ENCODE results near the gene HRH2.

The HRH2 gene

DNA sequence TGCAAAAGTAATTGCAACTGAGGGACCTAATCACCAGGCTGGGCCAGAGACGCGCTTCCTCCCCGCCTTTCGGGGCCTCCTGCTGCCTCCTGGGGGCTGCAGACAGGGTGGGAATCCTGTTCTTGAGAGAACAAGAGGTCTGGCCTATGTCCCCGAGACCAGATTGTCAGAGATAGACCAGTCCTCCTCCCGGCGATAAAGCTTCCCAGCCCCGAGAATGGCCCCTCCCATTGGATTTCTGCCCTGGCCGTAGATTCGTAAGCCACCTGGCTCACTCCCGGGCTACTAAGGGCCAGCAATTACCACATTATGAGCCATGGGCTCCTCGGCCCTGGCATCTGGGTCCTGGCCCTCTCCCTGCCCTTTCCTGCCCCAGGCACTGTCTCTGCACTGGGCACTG lies 70.4 kb downstream of the HRH2 start:
- DNase-seq (ENCODE audit: insufficient read length) (no peak), FAIRE-seq (no peak)
- TF ChIP-seq POLR2A (IDR thresholded peaks at IDR 0.05; ENCODE audit: low read depth, low read length) (no peak), TAF1 (IDR thresholded peaks at IDR 0.05; ENCODE audit: borderline replicate concordance, low read depth, low read length) (no peak), POLR2AphosphoS5 (IDR thresholded peaks at IDR 0.05; ENCODE audit: low read depth, low read length) (no peak)

DNA sequence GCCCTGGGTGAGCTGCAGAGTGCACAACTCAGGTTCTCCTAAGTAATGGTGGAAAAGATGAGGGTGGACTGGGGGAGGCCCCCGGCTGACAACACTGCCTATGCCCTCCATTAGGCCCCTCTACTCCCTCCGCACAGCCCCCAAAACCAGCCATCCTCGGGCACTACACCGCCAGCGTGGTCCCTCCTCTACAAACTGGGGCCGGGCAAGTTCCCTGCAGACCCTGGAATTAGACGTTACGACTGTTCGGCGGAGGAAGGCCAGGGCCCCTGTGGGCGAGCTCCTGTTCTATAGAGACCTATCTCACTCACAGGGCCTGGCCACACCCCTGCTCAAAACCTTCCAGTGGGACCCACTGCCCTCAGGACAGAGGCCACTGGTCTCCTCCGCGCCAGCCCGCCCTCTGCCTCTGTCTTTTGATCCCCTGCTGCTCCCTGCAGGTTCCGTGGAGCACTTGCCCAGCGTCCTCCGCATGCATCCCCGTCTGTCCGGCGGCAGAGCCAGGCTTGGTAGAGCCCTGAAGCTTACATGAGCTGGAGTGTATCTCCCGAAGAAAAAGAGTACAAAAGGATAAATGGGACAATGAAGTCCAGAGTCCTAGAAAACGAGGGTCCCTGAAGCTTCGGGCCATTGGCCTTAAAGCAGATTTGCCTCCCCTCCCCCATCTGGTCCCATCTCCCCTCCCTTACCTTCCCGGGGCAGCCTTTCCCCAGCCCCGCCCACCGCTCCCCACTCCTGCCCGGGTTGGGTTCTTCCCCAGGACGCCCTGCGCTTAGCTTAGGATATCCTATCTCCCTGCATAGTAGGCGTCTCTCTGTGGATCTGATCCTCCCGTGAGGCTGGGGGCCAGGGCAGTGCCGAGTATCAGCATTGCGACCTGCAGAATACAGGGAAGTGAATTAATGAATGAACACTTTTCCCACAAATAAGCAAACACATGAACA lies 71.3 kb downstream of the HRH2 start:
- DNase-seq (ENCODE audit: insufficient read length) = no peak
- peak; percentile 5 for FAIRE-seq

DNA sequence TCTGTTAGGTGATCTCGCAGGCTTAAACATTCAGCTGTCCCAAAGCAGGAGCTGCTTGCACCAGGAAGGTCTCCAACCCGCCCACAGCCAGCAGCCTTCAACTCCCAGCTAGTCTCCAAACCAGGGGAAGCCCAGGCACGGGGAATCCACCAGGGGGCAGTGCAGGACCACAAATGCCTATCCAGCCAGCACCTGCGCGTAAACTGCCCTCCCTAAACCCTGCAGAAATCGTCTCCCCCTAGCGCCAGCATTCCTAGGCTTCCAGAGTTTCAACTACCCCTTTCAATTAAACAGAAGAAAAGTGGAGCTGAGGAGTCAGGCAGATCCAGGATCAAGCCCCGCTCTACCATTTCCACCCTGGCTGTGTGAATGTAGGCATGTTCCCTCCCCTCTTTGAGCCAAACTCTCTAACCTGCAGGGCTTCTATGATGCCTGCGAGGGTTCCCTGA lies 72.0 kb downstream of the HRH2 start:
- DNase-seq (ENCODE audit: insufficient read length) = peak; percentile 89
- TF ChIP-seq POLR2AphosphoS5 (IDR thresholded peaks at IDR 0.05; ENCODE audit: low read depth, low read length) (no peak), POLR2A (IDR thresholded peaks at IDR 0.05; ENCODE audit: low read depth, low read length) (no peak), TAF1 (IDR thresholded peaks at IDR 0.05; ENCODE audit: borderline replicate concordance, low read depth, low read length) (no peak)
- peak; percentile 81 for FAIRE-seq

More for the DNA sequence above, 71.3 kb downstream of the HRH2 start:
- TF ChIP-seq TAF1 (IDR thresholded peaks at IDR 0.05; ENCODE audit: borderline replicate concordance, low read depth, low read length) (no peak), POLR2A (IDR thresholded peaks at IDR 0.05; ENCODE audit: low read depth, low read length) (no peak), POLR2AphosphoS5 (IDR thresholded peaks at IDR 0.05; ENCODE audit: low read depth, low read length) (no peak)

DNA sequence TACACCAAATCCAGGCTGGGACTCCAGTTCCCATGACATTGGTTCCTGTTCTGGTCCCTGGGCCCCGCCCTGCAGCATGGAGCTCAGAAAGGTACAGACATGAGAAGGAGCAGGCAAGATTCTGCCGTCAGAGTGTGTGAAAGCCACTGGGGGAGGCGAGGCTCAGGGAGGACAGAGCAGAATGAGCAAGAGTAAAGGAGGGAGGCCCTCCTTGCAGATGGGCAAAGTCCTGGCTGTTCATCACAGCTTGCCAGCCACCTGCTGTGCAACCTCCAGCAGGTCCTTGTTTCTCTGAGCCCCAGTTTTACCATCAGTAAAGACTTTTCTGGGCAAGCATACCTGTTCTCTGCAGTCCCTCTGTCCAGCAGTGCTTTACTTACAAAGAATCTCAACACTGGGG lies 73.3 kb downstream of the HRH2 start:
- TF ChIP-seq TAF1 (IDR thresholded peaks at IDR 0.05; ENCODE audit: borderline replicate concordance, low read depth, low read length) (no peak), POLR2AphosphoS5 (IDR thresholded peaks at IDR 0.05; ENCODE audit: low read depth, low read length) (no peak), POLR2A (IDR thresholded peaks at IDR 0.05; ENCODE audit: low read depth, low read length) (no peak)
- FAIRE-seq (no peak), DNase-seq (ENCODE audit: insufficient read length) (no peak)

DNA sequence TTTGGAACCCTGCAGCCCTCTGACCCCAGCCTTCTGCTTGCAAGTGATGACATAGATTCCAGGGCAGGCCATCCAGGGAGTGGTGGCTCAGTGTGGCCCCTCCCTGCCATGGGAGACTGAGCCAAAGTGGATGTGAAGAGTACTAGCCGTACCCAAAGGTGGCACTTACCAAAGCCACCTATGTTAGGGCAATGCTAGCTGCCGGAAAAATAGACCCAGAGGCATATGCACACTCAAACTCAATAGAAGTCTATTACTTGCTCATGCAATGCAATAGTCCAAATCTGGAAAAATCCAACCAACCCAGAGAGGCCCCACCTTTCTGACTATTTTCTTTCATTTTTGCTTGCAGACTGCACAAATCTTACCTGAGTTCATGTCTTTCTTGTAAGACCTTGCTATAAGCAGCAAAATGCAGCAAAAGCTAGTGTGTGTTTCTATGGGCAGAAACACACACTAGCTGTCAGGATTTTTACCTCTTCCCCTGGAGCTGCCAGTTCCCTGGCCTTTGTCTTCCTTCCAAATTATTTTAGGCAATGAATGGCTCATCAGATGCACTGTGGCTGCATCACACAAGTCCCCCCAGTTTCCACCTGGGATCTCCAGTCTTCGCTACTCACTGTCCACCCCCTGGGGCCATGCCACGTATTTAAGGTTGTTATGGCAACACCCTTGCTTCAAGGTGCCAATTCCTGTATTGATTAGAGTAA lies 74.0 kb downstream of the HRH2 start:
- FAIRE-seq = no peak
- no peak for DNase-seq (ENCODE audit: insufficient read length)

DNA sequence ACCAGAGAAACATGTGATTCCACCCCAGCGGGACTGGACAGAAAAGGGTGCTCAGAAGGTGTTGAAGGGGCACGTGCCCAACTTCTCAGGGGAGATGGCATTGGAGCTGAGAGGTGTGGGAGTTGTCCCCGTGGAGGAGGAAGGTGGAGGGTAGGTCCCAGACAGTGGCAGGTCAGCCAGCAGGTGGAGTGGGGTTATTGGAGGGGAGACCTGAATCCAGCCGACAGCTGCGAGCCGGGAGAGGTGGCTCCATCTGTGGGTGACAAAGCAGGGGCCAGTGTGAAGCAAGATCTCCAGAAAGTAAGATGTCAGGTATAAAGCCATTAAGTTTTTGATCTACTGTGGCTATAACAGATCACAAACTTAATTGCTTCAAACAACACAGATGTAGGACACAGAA lies 75.1 kb downstream of the HRH2 start:
- no peak for FAIRE-seq

More for the DNA sequence above, 74.0 kb downstream of the HRH2 start:
- TF ChIP-seq TAF1 (IDR thresholded peaks at IDR 0.05; ENCODE audit: borderline replicate concordance, low read depth, low read length) (no peak), POLR2AphosphoS5 (IDR thresholded peaks at IDR 0.05; ENCODE audit: low read depth, low read length) (no peak), POLR2A (IDR thresholded peaks at IDR 0.05; ENCODE audit: low read depth, low read length) (no peak)

DNA sequence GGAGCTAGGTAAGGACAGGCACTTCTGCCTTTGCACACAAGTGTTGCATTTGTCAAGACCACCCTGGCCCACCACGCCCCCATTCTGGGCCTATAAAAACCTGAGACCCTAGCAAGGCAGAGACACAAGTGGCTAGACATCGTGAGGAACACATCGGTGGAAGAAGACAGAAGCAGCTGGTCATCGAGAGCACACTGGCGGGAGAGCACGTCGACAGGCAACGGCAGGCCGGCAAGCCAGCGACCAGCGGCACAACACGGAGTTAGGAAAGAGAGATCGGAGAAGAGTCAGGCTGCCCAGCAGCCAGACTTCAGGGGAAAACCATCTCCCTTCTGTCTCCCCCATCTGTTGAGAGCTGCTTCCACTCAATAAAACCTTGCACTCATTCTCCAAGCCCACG lies 76.1 kb downstream of the HRH2 start:
- no peak for FAIRE-seq
- TF ChIP-seq TAF1 (IDR thresholded peaks at IDR 0.05; ENCODE audit: borderline replicate concordance, low read depth, low read length) (no peak), POLR2A (IDR thresholded peaks at IDR 0.05; ENCODE audit: low read depth, low read length) (no peak), POLR2AphosphoS5 (IDR thresholded peaks at IDR 0.05; ENCODE audit: low read depth, low read length) (no peak)
- no peak for DNase-seq (ENCODE audit: insufficient read length)

More for the DNA sequence above, 75.1 kb downstream of the HRH2 start:
- TF ChIP-seq TAF1 (IDR thresholded peaks at IDR 0.05; ENCODE audit: borderline replicate concordance, low read depth, low read length) (no peak), POLR2AphosphoS5 (IDR thresholded peaks at IDR 0.05; ENCODE audit: low read depth, low read length) (no peak), POLR2A (IDR thresholded peaks at IDR 0.05; ENCODE audit: low read depth, low read length) (no peak)
- no peak for DNase-seq (ENCODE audit: insufficient read length)

DNA sequence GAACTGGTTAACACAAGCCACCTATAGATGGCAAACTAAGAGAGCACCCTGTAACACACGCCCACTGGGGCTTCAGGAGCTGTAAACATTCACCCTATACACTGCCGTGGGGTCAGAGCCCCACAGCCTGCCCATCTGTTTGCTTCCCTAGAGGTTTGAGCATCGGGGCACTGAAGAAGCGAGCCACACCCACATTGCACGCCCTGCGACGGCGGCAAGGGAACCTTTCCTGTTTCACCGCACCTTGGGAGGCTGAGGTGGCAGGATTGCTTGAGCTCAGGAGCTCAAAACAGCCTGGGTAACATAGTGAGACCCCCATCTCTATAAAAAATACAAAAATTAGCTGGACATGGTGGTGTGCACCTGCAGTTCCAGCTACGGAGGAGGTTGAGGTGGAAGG lies 76.6 kb downstream of the HRH2 start:
- DNase-seq (ENCODE audit: insufficient read length) (no peak), FAIRE-seq (no peak)
- no peak for TF ChIP-seq POLR2A (IDR thresholded peaks at IDR 0.05; ENCODE audit: low read depth, low read length)
- no peak for TF ChIP-seq TAF1 (IDR thresholded peaks at IDR 0.05; ENCODE audit: borderline replicate concordance, low read depth, low read length)
- no peak for TF ChIP-seq POLR2AphosphoS5 (IDR thresholded peaks at IDR 0.05; ENCODE audit: low read depth, low read length)

DNA sequence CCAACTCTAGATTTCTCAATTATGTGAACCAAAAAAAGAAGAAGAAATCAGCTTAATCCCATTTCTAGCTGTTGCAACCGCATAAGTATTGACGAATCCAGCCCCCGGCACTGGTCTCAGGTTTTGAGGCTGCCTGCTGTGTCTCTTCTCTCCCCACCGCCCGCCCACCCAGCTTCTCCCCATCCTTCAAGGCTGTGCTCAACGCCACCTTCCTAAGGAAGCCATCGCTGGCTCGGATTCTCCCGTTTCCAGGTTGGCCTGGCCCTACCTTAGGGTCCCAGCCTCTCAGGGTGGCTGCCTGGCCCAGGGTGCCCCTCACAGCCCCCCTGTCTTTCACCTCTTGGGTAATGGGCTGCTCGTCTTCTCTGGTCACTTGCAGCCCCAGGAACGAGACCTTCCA lies 77.8 kb downstream of the HRH2 start:
- no peak for TF ChIP-seq POLR2AphosphoS5 (IDR thresholded peaks at IDR 0.05; ENCODE audit: low read depth, low read length)
- TF ChIP-seq TAF1 (IDR thresholded peaks at IDR 0.05; ENCODE audit: borderline replicate concordance, low read depth, low read length) = no peak
- no peak for TF ChIP-seq POLR2A (IDR thresholded peaks at IDR 0.05; ENCODE audit: low read depth, low read length)
- DNase-seq (ENCODE audit: insufficient read length) (no peak), FAIRE-seq (no peak)

DNA sequence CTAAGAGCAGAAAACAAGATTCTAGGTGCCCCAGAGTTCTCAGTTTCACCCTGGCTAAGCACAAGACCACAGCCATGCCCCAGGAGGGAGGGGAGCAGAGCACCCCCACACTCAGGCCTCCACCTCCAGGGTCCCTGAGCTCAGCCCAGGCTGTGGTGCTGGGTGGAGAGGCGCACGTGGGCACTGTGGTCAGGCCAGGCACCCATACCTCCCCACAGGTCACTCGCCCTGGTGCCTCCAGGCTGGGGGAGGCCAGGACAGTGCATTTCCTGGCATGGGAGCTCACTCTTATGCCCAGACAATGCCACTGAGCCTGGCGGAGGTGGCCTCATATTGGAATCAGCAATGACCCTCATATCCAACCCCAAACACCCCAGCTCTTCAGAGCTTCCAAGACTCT lies 78.8 kb downstream of the HRH2 start:
- FAIRE-seq (no peak), DNase-seq (ENCODE audit: insufficient read length) (no peak)
- TF ChIP-seq TAF1 (IDR thresholded peaks at IDR 0.05; ENCODE audit: borderline replicate concordance, low read depth, low read length) = no peak
- TF ChIP-seq POLR2A (IDR thresholded peaks at IDR 0.05; ENCODE audit: low read depth, low read length) = no peak
- TF ChIP-seq POLR2AphosphoS5 (IDR thresholded peaks at IDR 0.05; ENCODE audit: low read depth, low read length) = no peak

DNA sequence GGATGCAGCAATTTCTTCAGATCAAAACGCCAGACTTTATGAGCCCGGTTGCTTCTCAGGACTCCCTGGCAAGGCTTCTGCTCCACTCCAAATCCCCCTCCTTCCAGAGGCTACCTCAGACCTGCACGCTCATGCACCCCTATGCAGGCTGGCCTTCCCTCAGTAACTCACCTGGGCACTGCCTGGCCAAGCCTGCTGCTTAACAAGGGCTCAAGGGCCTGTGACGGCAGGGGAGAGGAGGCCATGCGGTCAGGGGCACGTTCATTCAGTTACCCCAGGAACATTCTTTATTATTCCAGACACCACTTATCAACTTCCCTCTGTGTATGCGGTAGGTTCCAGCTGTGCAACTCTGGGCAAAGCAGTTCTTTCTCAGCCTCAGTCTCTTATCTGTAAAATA lies 79.6 kb downstream of the HRH2 start:
- DNase-seq (ENCODE audit: insufficient read length) = no peak
- TF ChIP-seq POLR2AphosphoS5 (IDR thresholded peaks at IDR 0.05; ENCODE audit: low read depth, low read length) (no peak), TAF1 (IDR thresholded peaks at IDR 0.05; ENCODE audit: borderline replicate concordance, low read depth, low read length) (no peak), POLR2A (IDR thresholded peaks at IDR 0.05; ENCODE audit: low read depth, low read length) (no peak)
- no peak for FAIRE-seq
